ENCODE measurements around the gene GRM3. TPM values are rescaled to one million over a fixed set of nuclear protein-coding genes. Genes with fewer than 3 reads are reported as not detected.

Gene GRM3
- total RNA-seq, 1 donor from 2014 or later, result not detected

GRCh38 chr7:86665669-86666068, 22.0 kb downstream of the GRM3 start:
- no peaks in the 10 kb centered on the region for H3K27me3 ChIP-seq (ENCODE audit: low read depth)
- no peaks in the 10 kb centered on the region for H3K4me1 ChIP-seq
- intact Hi-C loops (cut with micrococcal nuclease), result no loop called here
- H3K4me3 ChIP-seq, result no peak overlapping the region
- no peaks in the 10 kb centered on the region for H3K9me3 ChIP-seq (replicated peaks)
- DNase-seq, result no peak
- TF ChIP-seq, protein P1, sequence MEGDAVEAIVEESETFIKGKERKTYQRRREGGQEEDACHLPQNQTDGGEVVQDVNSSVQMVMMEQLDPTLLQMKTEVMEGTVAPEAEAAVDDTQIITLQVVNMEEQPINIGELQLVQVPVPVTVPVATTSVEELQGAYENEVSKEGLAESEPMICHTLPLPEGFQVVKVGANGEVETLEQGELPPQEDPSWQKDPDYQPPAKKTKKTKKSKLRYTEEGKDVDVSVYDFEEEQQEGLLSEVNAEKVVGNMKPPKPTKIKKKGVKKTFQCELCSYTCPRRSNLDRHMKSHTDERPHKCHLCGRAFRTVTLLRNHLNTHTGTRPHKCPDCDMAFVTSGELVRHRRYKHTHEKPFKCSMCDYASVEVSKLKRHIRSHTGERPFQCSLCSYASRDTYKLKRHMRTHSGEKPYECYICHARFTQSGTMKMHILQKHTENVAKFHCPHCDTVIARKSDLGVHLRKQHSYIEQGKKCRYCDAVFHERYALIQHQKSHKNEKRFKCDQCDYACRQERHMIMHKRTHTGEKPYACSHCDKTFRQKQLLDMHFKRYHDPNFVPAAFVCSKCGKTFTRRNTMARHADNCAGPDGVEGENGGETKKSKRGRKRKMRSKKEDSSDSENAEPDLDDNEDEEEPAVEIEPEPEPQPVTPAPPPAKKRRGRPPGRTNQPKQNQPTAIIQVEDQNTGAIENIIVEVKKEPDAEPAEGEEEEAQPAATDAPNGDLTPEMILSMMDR (IDR thresholded peaks at IDR 0.05; ENCODE audit: borderline replicate concordance), result no peak
- no peak overlapping the region for H3K27ac ChIP-seq (replicated peaks)
- H3K36me3 ChIP-seq, result no peaks in the 10 kb centered on the region

GRCh38 chr7:86667732-86668131, 24.0 kb downstream of the GRM3 start:
- H3K36me3 ChIP-seq, result no peaks in the 10 kb centered on the region
- no peaks in the 10 kb centered on the region for H3K9me3 ChIP-seq (replicated peaks)
- H3K27ac ChIP-seq (replicated peaks), result no peak overlapping the region
- TF ChIP-seq, protein P1 (IDR thresholded peaks at IDR 0.05; ENCODE audit: borderline replicate concordance), result no peak
- H3K27me3 ChIP-seq (ENCODE audit: low read depth), result no peaks in the 10 kb centered on the region
- no peak overlapping the region for H3K4me3 ChIP-seq
- H3K4me1 ChIP-seq, result no peaks in the 10 kb centered on the region
- no peak for DNase-seq
- intact Hi-C loops (cut with micrococcal nuclease), result no loop called here

- TF ChIP-seq, protein P1 (IDR thresholded peaks at IDR 0.05; ENCODE audit: borderline replicate concordance), result no peak
- H3K36me3 ChIP-seq, result no peaks in the 10 kb centered on the region
- peaks cover 4% of the 10 kb centered on the region for H3K27me3 ChIP-seq (ENCODE audit: low read depth)
- H3K4me3 ChIP-seq, result no peak overlapping the region
- no peaks in the 10 kb centered on the region for H3K9me3 ChIP-seq (replicated peaks)
- H3K27ac ChIP-seq (replicated peaks), result no peak overlapping the region
- no peaks in the 10 kb centered on the region for H3K4me1 ChIP-seq
- no peak for DNase-seq
- intact Hi-C loops (cut with micrococcal nuclease), result no loop called here
Observed at GRCh38 chr7:86668315-86668714, 24.6 kb downstream of the GRM3 start.

GRCh38 chr7:86687831-86688230, 44.1 kb downstream of the GRM3 start:
- H3K27me3 ChIP-seq (ENCODE audit: low read depth), result no peaks in the 10 kb centered on the region
- H3K27ac ChIP-seq (replicated peaks), result no peak overlapping the region
- intact Hi-C loops (cut with micrococcal nuclease), result no loop called here
- no peak overlapping the region for H3K4me3 ChIP-seq
- TF ChIP-seq, protein P1 (IDR thresholded peaks at IDR 0.05; ENCODE audit: borderline replicate concordance), result no peak
- H3K9me3 ChIP-seq (replicated peaks), result no peaks in the 10 kb centered on the region
- no peak for DNase-seq
- no peaks in the 10 kb centered on the region for H3K4me1 ChIP-seq
- no peaks in the 10 kb centered on the region for H3K36me3 ChIP-seq

DNA sequence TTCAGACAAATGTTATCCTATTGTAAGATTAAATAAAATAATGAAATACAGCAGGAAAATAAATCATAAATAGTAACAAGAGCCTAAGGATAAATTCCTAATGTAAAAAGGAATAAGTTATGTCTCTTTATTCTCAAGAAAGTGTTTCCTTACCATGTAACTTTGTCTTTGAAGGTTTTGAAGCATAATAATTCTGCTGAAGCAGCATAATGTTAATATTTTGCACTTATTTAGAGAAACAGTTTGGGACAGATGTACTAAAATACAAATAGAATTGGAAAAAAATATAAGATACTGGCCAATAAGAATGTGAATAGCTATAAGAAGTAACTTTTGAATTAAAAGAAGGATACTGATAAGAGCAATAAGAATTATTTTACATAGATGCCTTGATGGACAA, 45.7 kb downstream of the GRM3 start:
- intact Hi-C loops (cut with micrococcal nuclease), result no loop called here

More for the DNA sequence above, 45.7 kb downstream of the GRM3 start:
- no peak overlapping the region for H3K27ac ChIP-seq (replicated peaks)
- H3K36me3 ChIP-seq, result no peaks in the 10 kb centered on the region
- H3K9me3 ChIP-seq (replicated peaks), result no peaks in the 10 kb centered on the region
- no peaks in the 10 kb centered on the region for H3K4me1 ChIP-seq
- TF ChIP-seq, protein P1 (IDR thresholded peaks at IDR 0.05; ENCODE audit: borderline replicate concordance), result no peak
- DNase-seq, result no peak
- H3K27me3 ChIP-seq (ENCODE audit: low read depth), result no peaks in the 10 kb centered on the region
- no peak overlapping the region for H3K4me3 ChIP-seq
